A673 (cell line): ENCODE results near the gene TSC2.
"Not testable (repeated sequence)": the region's sequence is repeated elsewhere in the genome, so short reads cannot be mapped to it uniquely, and the experiment has no call there.

Source experiments
- EZH2 ChIP-seq: fragments of 200-600 bp; sonication (generic); IDR thresholded peaks from 2 replicates; pipeline ENCODE4 v1.6.1; 2017; ENCODE audit warnings: borderline replicate concordance, low read depth, mild to moderate bottlenecking, mixed read lengths, antibody characterized with exemption, low read length; ENCODE audit not compliant: poor library complexity, severe bottlenecking
- TF ChIP-seq, protein P1 (sequence below): fragments of 300-800, 200-600 bp; sonication (generic); conservative IDR thresholded peaks from 2 replicates; pipeline ENCODE4 v1.5.1; 2017; ENCODE audit warnings: low read depth, mild to moderate bottlenecking, antibody characterized with exemption, low read length, moderate library complexity, mixed read lengths

DNA sequence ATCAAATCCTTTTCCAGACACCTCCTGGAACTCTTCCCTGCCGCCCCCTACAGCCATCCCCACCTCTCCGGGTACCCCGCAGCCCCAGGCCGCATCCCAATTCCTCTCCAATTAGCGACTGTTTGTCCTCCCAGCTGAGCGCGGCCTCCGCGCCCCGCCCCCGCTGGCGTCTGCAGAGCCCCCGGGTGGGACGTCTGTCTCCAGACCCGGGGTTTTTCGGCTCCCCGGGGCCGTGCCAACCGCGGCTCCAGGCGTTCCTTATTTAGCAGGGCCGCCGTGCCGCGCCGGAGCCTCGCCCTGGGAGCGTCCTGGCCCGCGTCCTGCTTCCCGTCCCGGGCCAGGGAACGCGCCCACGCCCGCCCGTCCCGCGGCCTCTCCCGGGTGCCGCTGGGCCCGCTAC, 87.3 kb downstream of the TSC2 start:
- TF ChIP-seq, protein P1, sequence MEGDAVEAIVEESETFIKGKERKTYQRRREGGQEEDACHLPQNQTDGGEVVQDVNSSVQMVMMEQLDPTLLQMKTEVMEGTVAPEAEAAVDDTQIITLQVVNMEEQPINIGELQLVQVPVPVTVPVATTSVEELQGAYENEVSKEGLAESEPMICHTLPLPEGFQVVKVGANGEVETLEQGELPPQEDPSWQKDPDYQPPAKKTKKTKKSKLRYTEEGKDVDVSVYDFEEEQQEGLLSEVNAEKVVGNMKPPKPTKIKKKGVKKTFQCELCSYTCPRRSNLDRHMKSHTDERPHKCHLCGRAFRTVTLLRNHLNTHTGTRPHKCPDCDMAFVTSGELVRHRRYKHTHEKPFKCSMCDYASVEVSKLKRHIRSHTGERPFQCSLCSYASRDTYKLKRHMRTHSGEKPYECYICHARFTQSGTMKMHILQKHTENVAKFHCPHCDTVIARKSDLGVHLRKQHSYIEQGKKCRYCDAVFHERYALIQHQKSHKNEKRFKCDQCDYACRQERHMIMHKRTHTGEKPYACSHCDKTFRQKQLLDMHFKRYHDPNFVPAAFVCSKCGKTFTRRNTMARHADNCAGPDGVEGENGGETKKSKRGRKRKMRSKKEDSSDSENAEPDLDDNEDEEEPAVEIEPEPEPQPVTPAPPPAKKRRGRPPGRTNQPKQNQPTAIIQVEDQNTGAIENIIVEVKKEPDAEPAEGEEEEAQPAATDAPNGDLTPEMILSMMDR: not testable (repeated sequence)
- TF ChIP-seq EZH2: not testable (repeated sequence)
